ENCODE data around the gene AARS1.
"Not testable (repeated sequence)": the region's sequence is repeated elsewhere in the genome, so short reads cannot be mapped to it uniquely, and the experiment has no call there.

Gene AARS1

GRCh38 chr16:70287304-70287971 lies 1.9 kb downstream of the AARS1 start:
- DNase-seq (ENCODE audit: low read depth, low spot score), result not testable (repeated sequence)
- H3K4me3 ChIP-seq (ENCODE audit: low read length), result peak overlapping the region; percentile 93

- no peak for DNase-seq (ENCODE audit: low read depth, low spot score)
- H3K4me3 ChIP-seq (ENCODE audit: low read length), result no peak overlapping the region
These were observed 12.9 kb downstream of the AARS1 start for GRCh38 chr16:70276392-70276791.

GRCh38 chr16:70271696-70272095 lies 17.6 kb downstream of the AARS1 start:
- no peak for DNase-seq (ENCODE audit: low read depth, low spot score)
- no peak overlapping the region for H3K4me3 ChIP-seq (ENCODE audit: low read length)

GRCh38 chr16:70270176-70270575 lies 19.1 kb downstream of the AARS1 start:
- DNase-seq (ENCODE audit: low read depth, low spot score), result no peak
- no peak overlapping the region for H3K4me3 ChIP-seq (ENCODE audit: low read length)

- no peak for DNase-seq (ENCODE audit: low read depth, low spot score)
- no peak overlapping the region for H3K4me3 ChIP-seq (ENCODE audit: low read length)
These were observed 19.8 kb downstream of the AARS1 start for GRCh38 chr16:70269471-70269870.

- H3K4me3 ChIP-seq (ENCODE audit: low read length); DNase-seq (ENCODE audit: low read depth, low spot score): not testable (repeated sequence)
These were observed 21.4 kb downstream of the AARS1 start for GRCh38 chr16:70267922-70268321.

GRCh38 chr16:70267516-70267915 lies 21.8 kb downstream of the AARS1 start:
- no peak for DNase-seq (ENCODE audit: low read depth, low spot score)

GRCh38 chr16:70259903-70260302 lies 29.4 kb downstream of the AARS1 start:
- not testable (repeated sequence) for DNase-seq (ENCODE audit: low read depth, low spot score)

More at GRCh38 chr16:70267516-70267915, 21.8 kb downstream of the AARS1 start:
- H3K4me3 ChIP-seq (ENCODE audit: low read length), result no peak overlapping the region

GRCh38 chr16:70258946-70259345 lies 30.4 kb downstream of the AARS1 start:
- no peak for DNase-seq (ENCODE audit: low read depth, low spot score)
- no peak overlapping the region for H3K4me3 ChIP-seq (ENCODE audit: low read length)

More at GRCh38 chr16:70259903-70260302, 29.4 kb downstream of the AARS1 start:
- H3K4me3 ChIP-seq (ENCODE audit: low read length), result not testable (repeated sequence)

- no peak for DNase-seq (ENCODE audit: low read depth, low spot score)
- H3K4me3 ChIP-seq (ENCODE audit: low read length), result no peak overlapping the region
These were observed 31.2 kb downstream of the AARS1 start for GRCh38 chr16:70258065-70258464.

GRCh38 chr16:70257391-70257790 lies 31.9 kb downstream of the AARS1 start:
- no peak for DNase-seq (ENCODE audit: low read depth, low spot score)
- no peak overlapping the region for H3K4me3 ChIP-seq (ENCODE audit: low read length)

- DNase-seq (ENCODE audit: low read depth, low spot score), result no peak
- no peak overlapping the region for H3K4me3 ChIP-seq (ENCODE audit: low read length)
These were observed 33.7 kb downstream of the AARS1 start for GRCh38 chr16:70255574-70255973.

- H3K4me3 ChIP-seq (ENCODE audit: low read length), result no peak overlapping the region
- no peak for DNase-seq (ENCODE audit: low read depth, low spot score)
These were observed 34.4 kb downstream of the AARS1 start for GRCh38 chr16:70254965-70255286.

- no peak overlapping the region for H3K4me3 ChIP-seq (ENCODE audit: low read length)
- no peak for DNase-seq (ENCODE audit: low read depth, low spot score)
These were observed 34.9 kb downstream of the AARS1 start for GRCh38 chr16:70254180-70254964.

GRCh38 chr16:70253291-70254106 lies 35.8 kb downstream of the AARS1 start:
- no peak for DNase-seq (ENCODE audit: low read depth, low spot score)
- H3K4me3 ChIP-seq (ENCODE audit: low read length), result no peak overlapping the region

GRCh38 chr16:70252355-70252988 lies 36.8 kb downstream of the AARS1 start:
- no peak for DNase-seq (ENCODE audit: low read depth, low spot score)
- H3K4me3 ChIP-seq (ENCODE audit: low read length), result no peak overlapping the region

GRCh38 chr16:70251629-70252354 lies 37.5 kb downstream of the AARS1 start, which contains the start of gene EXOSC6:
Gene EXOSC6 (minus strand): TSS chr16:70251940. CDS start chr16:70251900, 40 bp downstream.
- peak within 1 kb of the TSS; percentile 64 for H3K4me3 ChIP-seq (ENCODE audit: low read length)
- DNase-seq (ENCODE audit: low read depth, low spot score), result peak; percentile 91

GRCh38 chr16:70250748-70251628 lies 38.3 kb downstream of the AARS1 start:
- no peak for DNase-seq (ENCODE audit: low read depth, low spot score)

More at GRCh38 chr16:70250748-70251628, 38.3 kb downstream of the AARS1 start:
- peak overlapping the region; percentile 64 for H3K4me3 ChIP-seq (ENCODE audit: low read length)

Measured in Jurkat, Clone E6-1 (cell line).